ENCODE data around the gene MIGA1.

Gene MIGA1

GRCh38 chr1:77859248-77859647 is 79.8 kb downstream of the MIGA1 start:
- CTCF ChIA-PET: interaction anchor here (1.2 kb wide), 1 partner anchor 15 kb away, joined by 3 read pairs; no protein-coding TSS in a partner anchor
- no peak for TF ChIP-seq CTCF (IDR thresholded peaks at IDR 0.05; ENCODE audit: control extremely low read depth, extremely low read depth, low read depth, missing control alignments)
- no peak for DNase-seq (ENCODE audit: extremely low spot score)
- POLR2A ChIA-PET: no interaction called here

- no peak for TF ChIP-seq CTCF (IDR thresholded peaks at IDR 0.05; ENCODE audit: control extremely low read depth, extremely low read depth, low read depth, missing control alignments)
- POLR2A ChIA-PET: no interaction called here
- no peak for DNase-seq (ENCODE audit: extremely low spot score)
- CTCF ChIA-PET: interaction anchor here (0.6 to 1.6 kb wide), 6 partner anchors 9 to 164 kb away, joined by 3 to 6 read pairs (median 3); no protein-coding TSS in a partner anchor
These were observed 86.8 kb downstream of the MIGA1 start for GRCh38 chr1:77866296-77866695.

GRCh38 chr1:77872645-77873044 is 93.2 kb downstream of the MIGA1 start:
- TF ChIP-seq CTCF (IDR thresholded peaks at IDR 0.05; ENCODE audit: control extremely low read depth, extremely low read depth, low read depth, missing control alignments): no peak
- no peak for DNase-seq (ENCODE audit: extremely low spot score)
- POLR2A ChIA-PET: no interaction called here
- CTCF ChIA-PET: interaction anchor here (1.7 kb wide), 1 partner anchor 12 kb away, joined by 5 read pairs; no protein-coding TSS in a partner anchor

- ChIA-PET CTCF (interaction anchor here (1.9 kb wide), 1 partner anchor 9 kb away, joined by 5 read pairs; no protein-coding TSS in a partner anchor), POLR2A (no interaction called here)
- DNase-seq (ENCODE audit: extremely low spot score): no peak
- no peak for TF ChIP-seq CTCF (IDR thresholded peaks at IDR 0.05; ENCODE audit: control extremely low read depth, extremely low read depth, low read depth, missing control alignments)
These were observed 94.0 kb downstream of the MIGA1 start for GRCh38 chr1:77873461-77873860.

GRCh38 chr1:77874804-77875445 is 95.5 kb downstream of the MIGA1 start:
- DNase-seq (ENCODE audit: extremely low spot score): no peak
- POLR2A ChIA-PET: no interaction called here
- no peak for TF ChIP-seq CTCF (IDR thresholded peaks at IDR 0.05; ENCODE audit: control extremely low read depth, extremely low read depth, low read depth, missing control alignments)
- CTCF ChIA-PET: interaction anchor here (1.2 to 1.9 kb wide), 2 partner anchors 10 to 25 kb away, joined by 3 to 5 read pairs; no protein-coding TSS in a partner anchor

GRCh38 chr1:77876884-77877283 is 97.4 kb downstream of the MIGA1 start:
- TF ChIP-seq CTCF (IDR thresholded peaks at IDR 0.05; ENCODE audit: control extremely low read depth, extremely low read depth, low read depth, missing control alignments): no peak
- ChIA-PET POLR2A (no interaction called here), CTCF (interaction anchor here (1.2 kb wide), 1 partner anchor 39 kb away, joined by 3 read pairs; no protein-coding TSS in a partner anchor)
- no peak for DNase-seq (ENCODE audit: extremely low spot score)
